HL-60 (cell line): ENCODE measurements around the gene SPATA46.

ENCODE experiments used
- DNase-seq, 2 experiments: peaks; one replicate each; pipeline ENCODE4 v3.0.0-alpha.2; 2010 to 2020; ENCODE audit warnings: low read depth in 1 of 2, low spot score in 1 of 2
- H3K27ac ChIP-seq: fragments of 250-450 bp; sonication (Bioruptor Pico); replicated peaks from 2 replicates; pipeline ENCODE4 v1.5.1; 2020; ENCODE audit warnings: mild to moderate bottlenecking, moderate library complexity
- H3K27me3 ChIP-seq: fragments of 250-450 bp; sonication (Bioruptor Pico); 2 replicates; pipeline ENCODE4 v1.5.1; 2021; ENCODE audit warnings: mild to moderate bottlenecking, moderate library complexity; ENCODE audit not compliant: insufficient read depth, poor library complexity, severe bottlenecking
- H3K4me3 ChIP-seq: replicated peaks from 2 replicates; pipeline ENCODE4 v1.5.1; 2011; ENCODE audit warnings: mild to moderate bottlenecking, control low read depth, low read length; ENCODE audit not compliant: insufficient read depth
- GABPA ChIP-seq: IDR thresholded peaks from 2 replicates; pipeline ENCODE4 v1.6.1; 2012; ENCODE audit warnings: low read depth
- POLR2AphosphoS5 ChIP-seq: IDR thresholded peaks from 2 replicates; pipeline ENCODE4 v1.6.1; 2012; ENCODE audit warnings: low read depth
- SPI1 ChIP-seq: IDR thresholded peaks from 2 replicates; pipeline ENCODE4 v1.6.1; 2012; ENCODE audit warnings: low read depth, mild to moderate bottlenecking, borderline replicate concordance
- TF ChIP-seq, protein P1 (sequence below): IDR thresholded peaks from one replicate; pipeline ENCODE4 v1.5.1; 2011; ENCODE audit warnings: low read length, control low read depth, inconsistent platforms; ENCODE audit not compliant: insufficient read depth
- TF ChIP-seq, protein P2 (sequence below): IDR thresholded peaks from 2 replicates; pipeline ENCODE4 v1.6.1; 2012; ENCODE audit warnings: low read depth; ENCODE audit not compliant: insufficient replicate concordance

The SPATA46 gene

DNA sequence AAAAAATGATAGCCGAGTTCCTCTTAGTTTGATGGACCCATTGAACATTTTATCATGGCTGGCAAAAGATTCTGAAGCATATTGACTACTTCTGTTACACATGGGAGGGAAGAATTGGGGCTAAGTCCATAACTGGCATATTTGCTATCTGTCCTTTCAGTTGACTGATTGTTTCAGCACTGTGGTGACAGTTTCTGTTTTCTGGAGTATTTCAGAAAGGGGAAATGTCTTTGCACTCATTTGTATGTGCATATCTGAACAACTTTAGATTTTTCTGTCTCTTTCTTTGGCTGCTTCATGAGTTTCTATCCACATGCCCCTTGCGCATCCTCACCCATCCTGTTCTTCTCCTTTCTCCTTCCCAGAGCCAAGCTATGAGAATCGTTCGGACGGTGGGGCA, 33.2 kb downstream of the SPATA46 start:
- TF ChIP-seq, protein P1, sequence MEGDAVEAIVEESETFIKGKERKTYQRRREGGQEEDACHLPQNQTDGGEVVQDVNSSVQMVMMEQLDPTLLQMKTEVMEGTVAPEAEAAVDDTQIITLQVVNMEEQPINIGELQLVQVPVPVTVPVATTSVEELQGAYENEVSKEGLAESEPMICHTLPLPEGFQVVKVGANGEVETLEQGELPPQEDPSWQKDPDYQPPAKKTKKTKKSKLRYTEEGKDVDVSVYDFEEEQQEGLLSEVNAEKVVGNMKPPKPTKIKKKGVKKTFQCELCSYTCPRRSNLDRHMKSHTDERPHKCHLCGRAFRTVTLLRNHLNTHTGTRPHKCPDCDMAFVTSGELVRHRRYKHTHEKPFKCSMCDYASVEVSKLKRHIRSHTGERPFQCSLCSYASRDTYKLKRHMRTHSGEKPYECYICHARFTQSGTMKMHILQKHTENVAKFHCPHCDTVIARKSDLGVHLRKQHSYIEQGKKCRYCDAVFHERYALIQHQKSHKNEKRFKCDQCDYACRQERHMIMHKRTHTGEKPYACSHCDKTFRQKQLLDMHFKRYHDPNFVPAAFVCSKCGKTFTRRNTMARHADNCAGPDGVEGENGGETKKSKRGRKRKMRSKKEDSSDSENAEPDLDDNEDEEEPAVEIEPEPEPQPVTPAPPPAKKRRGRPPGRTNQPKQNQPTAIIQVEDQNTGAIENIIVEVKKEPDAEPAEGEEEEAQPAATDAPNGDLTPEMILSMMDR, result no peak
- TF ChIP-seq SPI1, result peak; percentile 53; the same call in 1 of the 2 replicates
- Histone ChIP-seq H3K27ac (peak overlapping the region; percentile 40), H3K27me3 (no peaks in the 10 kb centered on the region), H3K4me3 (no peak overlapping the region)
- peak in 1 of 2 experiments; percentile 23 for DNase-seq

DNA sequence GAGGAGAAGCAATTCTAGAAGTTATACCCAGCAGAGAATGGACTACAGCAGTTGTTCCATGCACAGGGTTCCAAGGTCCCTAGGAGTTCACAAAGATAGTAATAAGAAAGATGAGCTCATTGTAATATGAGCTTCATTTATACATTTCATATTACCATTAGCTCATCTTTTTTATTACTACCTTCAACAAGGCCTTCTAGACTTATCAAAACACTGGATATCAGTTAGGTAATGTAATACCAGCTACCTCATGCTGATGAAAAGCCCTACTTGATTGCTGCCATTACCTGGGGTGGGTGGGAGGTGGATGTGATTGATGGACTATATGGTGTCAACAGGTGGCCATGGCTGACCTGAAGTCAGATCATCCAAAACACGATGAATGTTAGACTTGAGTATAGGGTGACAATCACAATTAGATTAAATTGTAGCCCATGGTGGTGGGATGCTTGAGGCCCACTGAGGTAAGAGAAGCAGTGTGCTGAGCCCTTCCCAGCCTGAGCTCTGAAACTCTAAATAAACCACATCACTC, 34.1 kb downstream of the SPATA46 start:
- no peaks in the 10 kb centered on the region for H3K27me3 ChIP-seq
- TF ChIP-seq SPI1 (no peak), GABPA (no peak), POLR2AphosphoS5 (no peak)
- TF ChIP-seq, protein P1, result no peak
- TF ChIP-seq, protein P2, sequence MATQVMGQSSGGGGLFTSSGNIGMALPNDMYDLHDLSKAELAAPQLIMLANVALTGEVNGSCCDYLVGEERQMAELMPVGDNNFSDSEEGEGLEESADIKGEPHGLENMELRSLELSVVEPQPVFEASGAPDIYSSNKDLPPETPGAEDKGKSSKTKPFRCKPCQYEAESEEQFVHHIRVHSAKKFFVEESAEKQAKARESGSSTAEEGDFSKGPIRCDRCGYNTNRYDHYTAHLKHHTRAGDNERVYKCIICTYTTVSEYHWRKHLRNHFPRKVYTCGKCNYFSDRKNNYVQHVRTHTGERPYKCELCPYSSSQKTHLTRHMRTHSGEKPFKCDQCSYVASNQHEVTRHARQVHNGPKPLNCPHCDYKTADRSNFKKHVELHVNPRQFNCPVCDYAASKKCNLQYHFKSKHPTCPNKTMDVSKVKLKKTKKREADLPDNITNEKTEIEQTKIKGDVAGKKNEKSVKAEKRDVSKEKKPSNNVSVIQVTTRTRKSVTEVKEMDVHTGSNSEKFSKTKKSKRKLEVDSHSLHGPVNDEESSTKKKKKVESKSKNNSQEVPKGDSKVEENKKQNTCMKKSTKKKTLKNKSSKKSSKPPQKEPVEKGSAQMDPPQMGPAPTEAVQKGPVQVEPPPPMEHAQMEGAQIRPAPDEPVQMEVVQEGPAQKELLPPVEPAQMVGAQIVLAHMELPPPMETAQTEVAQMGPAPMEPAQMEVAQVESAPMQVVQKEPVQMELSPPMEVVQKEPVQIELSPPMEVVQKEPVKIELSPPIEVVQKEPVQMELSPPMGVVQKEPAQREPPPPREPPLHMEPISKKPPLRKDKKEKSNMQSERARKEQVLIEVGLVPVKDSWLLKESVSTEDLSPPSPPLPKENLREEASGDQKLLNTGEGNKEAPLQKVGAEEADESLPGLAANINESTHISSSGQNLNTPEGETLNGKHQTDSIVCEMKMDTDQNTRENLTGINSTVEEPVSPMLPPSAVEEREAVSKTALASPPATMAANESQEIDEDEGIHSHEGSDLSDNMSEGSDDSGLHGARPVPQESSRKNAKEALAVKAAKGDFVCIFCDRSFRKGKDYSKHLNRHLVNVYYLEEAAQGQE, result no peak
- DNase-seq, result no peak
- no peak overlapping the region for H3K4me3 ChIP-seq
- no peak overlapping the region for H3K27ac ChIP-seq

DNA sequence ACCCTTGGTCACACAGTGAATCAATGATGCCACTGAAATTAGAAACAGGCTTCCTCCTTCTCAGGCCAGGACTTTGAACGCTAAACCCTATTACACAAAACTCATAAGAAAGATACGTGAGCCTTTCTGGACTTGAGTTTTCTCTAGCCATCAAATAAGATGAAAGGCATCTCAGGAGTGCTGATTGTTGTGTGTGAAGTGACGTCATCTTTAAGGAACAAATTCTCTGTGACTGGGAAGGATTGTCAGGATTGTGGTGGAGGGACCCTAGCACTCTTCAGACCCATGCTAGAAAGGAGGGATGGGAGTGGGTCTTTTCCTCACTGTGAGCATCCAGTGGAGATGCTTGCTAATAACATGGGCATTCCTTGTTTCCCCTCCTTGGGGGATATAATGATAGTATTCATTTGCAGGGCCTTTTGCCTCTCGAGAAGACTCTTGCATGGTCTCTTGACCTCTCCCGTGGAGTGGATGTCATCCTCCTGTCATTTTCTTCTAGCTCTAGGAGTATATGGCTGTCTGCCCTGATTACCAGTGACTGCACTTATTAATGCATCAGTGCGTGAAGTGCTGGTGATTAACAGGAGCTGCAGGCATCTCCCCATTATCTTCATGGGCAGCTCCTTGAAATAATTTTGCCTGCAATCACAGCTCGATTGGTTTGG, 39.9 kb downstream of the SPATA46 start:
- DNase-seq, result no peak
- TF ChIP-seq, protein P2, result no peak
- TF ChIP-seq SPI1, result no peak
- TF ChIP-seq POLR2AphosphoS5, result no peak
- TF ChIP-seq, protein P1, result no peak
- no peak for TF ChIP-seq GABPA
- Histone ChIP-seq H3K27ac (no peak overlapping the region), H3K27me3 (no peaks in the 10 kb centered on the region), H3K4me3 (no peak overlapping the region)

DNA sequence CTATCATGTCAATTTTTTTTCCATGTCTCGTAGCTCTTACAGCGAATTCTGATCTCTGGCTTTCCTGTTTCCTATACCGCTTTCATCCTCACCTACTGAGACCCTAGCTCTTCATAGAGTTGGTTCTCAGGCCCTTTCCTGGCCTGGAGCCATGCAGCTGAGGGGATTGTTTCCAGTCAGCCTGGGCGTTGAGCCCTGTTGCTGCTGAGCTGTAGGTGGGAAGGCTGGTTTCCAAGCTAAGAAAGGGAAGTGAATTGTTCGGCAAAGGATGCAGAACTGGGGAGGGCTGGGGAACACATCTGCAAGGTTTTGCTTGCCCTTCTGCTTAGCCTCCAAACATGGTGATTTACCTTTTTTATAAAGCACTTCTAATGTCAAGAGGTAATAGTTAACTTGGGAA, 41.5 kb downstream of the SPATA46 start:
- Histone ChIP-seq H3K4me3 (no peak overlapping the region), H3K27ac (no peak overlapping the region), H3K27me3 (no peaks in the 10 kb centered on the region)
- TF ChIP-seq, protein P1, result no peak
- TF ChIP-seq, protein P2, result no peak
- TF ChIP-seq POLR2AphosphoS5 (no peak), GABPA (no peak), SPI1 (no peak; the same call in 1 of the 2 replicates)
- no peak for DNase-seq
